Astrocyte (in vitro differentiated cells and primary cell): ENCODE data around the gene PELI2.

Source experiments
- EZH2 ChIP-seq: IDR thresholded peaks from 2 replicates; pipeline ENCODE4 v1.6.1; 2012; ENCODE audit warnings: mild to moderate bottlenecking, low read length, inconsistent platforms; ENCODE audit not compliant: insufficient read depth
- TF ChIP-seq, protein P1 (sequence below): IDR thresholded peaks from 2 replicates; pipeline ENCODE4 v1.5.1; 2011; ENCODE audit warnings: low read depth, mild to moderate bottlenecking, inconsistent platforms, low read length, moderate library complexity; ENCODE audit not compliant: insufficient read depth

DNA sequence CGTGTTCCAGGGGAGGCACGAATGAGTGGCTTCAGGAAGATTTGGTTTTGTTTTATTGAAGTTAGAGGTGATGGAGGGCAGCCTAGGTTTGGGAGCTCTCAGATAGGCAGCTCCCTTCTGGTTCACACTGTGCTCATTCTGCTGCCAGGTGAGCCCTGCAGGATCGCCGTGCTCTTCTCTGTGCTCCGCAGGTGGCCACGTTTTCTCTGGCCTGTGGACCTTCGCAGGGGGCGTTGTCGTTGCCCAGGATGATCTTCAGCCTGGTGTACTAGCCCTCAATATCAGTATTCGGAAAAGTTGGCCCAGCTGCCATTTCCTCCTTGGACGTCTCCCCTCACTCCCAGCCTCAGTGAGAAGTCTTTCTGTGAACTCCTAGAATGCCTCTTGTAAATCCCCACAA is 69.5 kb downstream of the PELI2 start:
- TF ChIP-seq, protein P1, sequence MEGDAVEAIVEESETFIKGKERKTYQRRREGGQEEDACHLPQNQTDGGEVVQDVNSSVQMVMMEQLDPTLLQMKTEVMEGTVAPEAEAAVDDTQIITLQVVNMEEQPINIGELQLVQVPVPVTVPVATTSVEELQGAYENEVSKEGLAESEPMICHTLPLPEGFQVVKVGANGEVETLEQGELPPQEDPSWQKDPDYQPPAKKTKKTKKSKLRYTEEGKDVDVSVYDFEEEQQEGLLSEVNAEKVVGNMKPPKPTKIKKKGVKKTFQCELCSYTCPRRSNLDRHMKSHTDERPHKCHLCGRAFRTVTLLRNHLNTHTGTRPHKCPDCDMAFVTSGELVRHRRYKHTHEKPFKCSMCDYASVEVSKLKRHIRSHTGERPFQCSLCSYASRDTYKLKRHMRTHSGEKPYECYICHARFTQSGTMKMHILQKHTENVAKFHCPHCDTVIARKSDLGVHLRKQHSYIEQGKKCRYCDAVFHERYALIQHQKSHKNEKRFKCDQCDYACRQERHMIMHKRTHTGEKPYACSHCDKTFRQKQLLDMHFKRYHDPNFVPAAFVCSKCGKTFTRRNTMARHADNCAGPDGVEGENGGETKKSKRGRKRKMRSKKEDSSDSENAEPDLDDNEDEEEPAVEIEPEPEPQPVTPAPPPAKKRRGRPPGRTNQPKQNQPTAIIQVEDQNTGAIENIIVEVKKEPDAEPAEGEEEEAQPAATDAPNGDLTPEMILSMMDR: no peak
- no peak for TF ChIP-seq EZH2
